SK-N-SH treated with all-trans-retinoic acid at 6 μM for 48 hours (cell line): ENCODE data around the gene TMEM59L.

ENCODE experiments used
- ATAC-seq: fragments of 200-7000 bp; cut with Tn5 transposase; 3 replicates; pipeline ENCODE4 v1.9.1; 2020; ENCODE audit warnings: mild to moderate bottlenecking, moderate library complexity
- ARNTL ChIP-seq: fragments of 450-650 bp; formaldehyde crosslinking; IDR thresholded peaks from 2 replicates; pipeline ENCODE4 v1.5.0; 2020; ENCODE audit warnings: low read depth, mild to moderate bottlenecking, moderate library complexity, borderline replicate concordance
- BACH2 ChIP-seq: fragments of 250-450 bp; sonication (Bioruptor Pico); IDR thresholded peaks from 2 replicates; pipeline ENCODE4 v1.9.0; 2021; ENCODE audit warnings: mild to moderate bottlenecking, borderline replicate concordance
- CSDC2 ChIP-seq: fragments of 250-450 bp; sonication (Bioruptor Pico); IDR thresholded peaks from 2 replicates; pipeline ENCODE4 v1.5.0; 2020; ENCODE audit warnings: mild to moderate bottlenecking, moderate library complexity
- ESRRG ChIP-seq: fragments of 250-450 bp; sonication (Bioruptor Pico); IDR thresholded peaks from 2 replicates; pipeline ENCODE4 v1.6.1; 2021; ENCODE audit warnings: mild to moderate bottlenecking
- GLIS3 ChIP-seq: fragments of 250-450 bp; sonication (Bioruptor Pico); IDR thresholded peaks from 2 replicates; pipeline ENCODE4 v1.5.0; 2020; ENCODE audit warnings: mild to moderate bottlenecking, moderate library complexity
- ISL1 ChIP-seq: fragments of 250-450 bp; sonication (Bioruptor Pico); IDR thresholded peaks from 2 replicates; pipeline ENCODE4 v2.1.2; 2022; ENCODE audit warnings: mild to moderate bottlenecking, moderate library complexity
- PPARA ChIP-seq: fragments of 250-450 bp; sonication (Bioruptor Pico); IDR thresholded peaks from 2 replicates; pipeline ENCODE4 v1.5.0; 2020; ENCODE audit warnings: mild to moderate bottlenecking, borderline replicate concordance
- RARB ChIP-seq: fragments of 250-450 bp; sonication (Bioruptor Pico); IDR thresholded peaks from 2 replicates; pipeline ENCODE4 v1.8.0; 2021; ENCODE audit warnings: mild to moderate bottlenecking, moderate library complexity
- SNAI2 ChIP-seq: fragments of 250-450 bp; sonication (Bioruptor Pico); IDR thresholded peaks from 2 replicates; pipeline ENCODE4 v1.5.0; 2020; ENCODE audit warnings: mild to moderate bottlenecking, moderate library complexity
- TOX ChIP-seq: fragments of 250-450 bp; sonication (Bioruptor Pico); IDR thresholded peaks from 2 replicates; pipeline ENCODE4 v1.8.0; 2021; ENCODE audit warnings: mild to moderate bottlenecking, moderate library complexity, borderline replicate concordance
- ZFP3 ChIP-seq: fragments of 250-450 bp; sonication (Bioruptor Pico); IDR thresholded peaks from 2 replicates; pipeline ENCODE4 v1.5.0; 2020; ENCODE audit warnings: mild to moderate bottlenecking, moderate library complexity
- ZFP30 ChIP-seq: fragments of 450-650 bp; formaldehyde crosslinking; IDR thresholded peaks from 2 replicates; pipeline ENCODE4 v1.5.0; 2022; ENCODE audit warnings: mild to moderate bottlenecking, moderate library complexity
- ZNF565 ChIP-seq: fragments of 450-650 bp; formaldehyde crosslinking; conservative IDR thresholded peaks from 2 replicates; pipeline ENCODE4 v1.5.0; 2020; ENCODE audit warnings: low read depth, mild to moderate bottlenecking, moderate library complexity
- ZNF70 ChIP-seq: fragments of 450-650 bp; formaldehyde crosslinking; IDR thresholded peaks from 2 replicates; pipeline ENCODE4 v1.5.0; 2020; ENCODE audit warnings: mild to moderate bottlenecking, moderate library complexity
- ZNF8 ChIP-seq: fragments of 450-650 bp; formaldehyde crosslinking; IDR thresholded peaks from 2 replicates; pipeline ENCODE4 v1.5.0; 2020; ENCODE audit warnings: mild to moderate bottlenecking, moderate library complexity
- TF ChIP-seq, protein P1 (sequence below): fragments of 250-450 bp; sonication (Bioruptor Pico); IDR thresholded peaks from 2 replicates; pipeline ENCODE4 v1.8.0; 2020; ENCODE audit warnings: mild to moderate bottlenecking, moderate library complexity, borderline replicate concordance
- TF ChIP-seq, protein P2 (sequence below): fragments of 250-450 bp; sonication (Bioruptor Pico); IDR thresholded peaks from 2 replicates; pipeline ENCODE4 v1.8.0; 2021; ENCODE audit warnings: low read depth, mild to moderate bottlenecking, moderate library complexity, borderline replicate concordance
- TF ChIP-seq, protein P3 (sequence below): fragments of 250-450 bp; sonication (Bioruptor Pico); IDR thresholded peaks from 2 replicates; pipeline ENCODE4 v1.5.1; 2021; ENCODE audit warnings: mild to moderate bottlenecking, moderate library complexity
- TF ChIP-seq, protein P4 (sequence below): fragments of 250-450 bp; sonication (Bioruptor Pico); IDR thresholded peaks from 2 replicates; pipeline ENCODE4 v1.5.0; 2020; ENCODE audit warnings: mild to moderate bottlenecking, moderate library complexity
- TF ChIP-seq, protein P5 (sequence below): fragments of 250-450 bp; sonication (Bioruptor Pico); IDR thresholded peaks from 2 replicates; pipeline ENCODE4 v1.5.1; 2020; ENCODE audit warnings: low read depth, mild to moderate bottlenecking, moderate library complexity

The TMEM59L gene

DNA sequence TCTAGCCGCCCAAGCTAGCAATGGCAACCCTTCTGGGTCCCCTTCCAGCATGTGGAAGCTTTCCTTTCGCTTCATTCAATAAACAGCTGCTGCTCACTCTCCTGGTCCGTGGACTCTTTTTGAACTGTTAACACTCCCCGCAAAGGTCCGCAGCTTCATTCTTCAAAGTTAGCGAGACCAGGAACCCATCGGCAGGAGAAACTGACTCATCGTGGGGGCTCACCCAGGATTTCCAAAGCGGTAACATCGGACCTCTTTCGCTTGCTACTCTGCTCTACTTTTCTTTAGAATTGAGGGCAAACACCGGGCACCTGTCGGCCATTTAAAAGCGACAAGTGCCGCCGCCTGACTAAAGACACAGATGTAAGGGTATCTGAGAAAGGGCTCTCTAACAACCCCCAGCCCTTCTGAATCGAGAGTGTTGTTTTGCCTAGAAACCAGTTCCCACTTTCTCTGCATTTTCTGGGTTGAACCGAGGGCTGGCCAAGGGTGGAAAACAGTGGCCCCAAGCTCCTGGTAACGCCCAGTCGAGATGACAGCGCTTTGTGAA is 35.2 kb upstream of the TMEM59L start:
- TF ChIP-seq ZFP3 (CRISPR knock-in tag): no peak
- TF ChIP-seq PPARA (CRISPR knock-in tag): no peak
- TF ChIP-seq, protein P1, sequence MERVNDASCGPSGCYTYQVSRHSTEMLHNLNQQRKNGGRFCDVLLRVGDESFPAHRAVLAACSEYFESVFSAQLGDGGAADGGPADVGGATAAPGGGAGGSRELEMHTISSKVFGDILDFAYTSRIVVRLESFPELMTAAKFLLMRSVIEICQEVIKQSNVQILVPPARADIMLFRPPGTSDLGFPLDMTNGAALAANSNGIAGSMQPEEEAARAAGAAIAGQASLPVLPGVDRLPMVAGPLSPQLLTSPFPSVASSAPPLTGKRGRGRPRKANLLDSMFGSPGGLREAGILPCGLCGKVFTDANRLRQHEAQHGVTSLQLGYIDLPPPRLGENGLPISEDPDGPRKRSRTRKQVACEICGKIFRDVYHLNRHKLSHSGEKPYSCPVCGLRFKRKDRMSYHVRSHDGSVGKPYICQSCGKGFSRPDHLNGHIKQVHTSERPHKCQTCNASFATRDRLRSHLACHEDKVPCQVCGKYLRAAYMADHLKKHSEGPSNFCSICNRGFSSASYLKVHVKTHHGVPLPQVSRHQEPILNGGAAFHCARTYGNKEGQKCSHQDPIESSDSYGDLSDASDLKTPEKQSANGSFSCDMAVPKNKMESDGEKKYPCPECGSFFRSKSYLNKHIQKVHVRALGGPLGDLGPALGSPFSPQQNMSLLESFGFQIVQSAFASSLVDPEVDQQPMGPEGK (CRISPR knock-in tag): no peak
- no peak for TF ChIP-seq ZNF8 (CRISPR knock-in tag)
- no peak for TF ChIP-seq GLIS3
- TF ChIP-seq TOX: no peak
- TF ChIP-seq, protein P2, sequence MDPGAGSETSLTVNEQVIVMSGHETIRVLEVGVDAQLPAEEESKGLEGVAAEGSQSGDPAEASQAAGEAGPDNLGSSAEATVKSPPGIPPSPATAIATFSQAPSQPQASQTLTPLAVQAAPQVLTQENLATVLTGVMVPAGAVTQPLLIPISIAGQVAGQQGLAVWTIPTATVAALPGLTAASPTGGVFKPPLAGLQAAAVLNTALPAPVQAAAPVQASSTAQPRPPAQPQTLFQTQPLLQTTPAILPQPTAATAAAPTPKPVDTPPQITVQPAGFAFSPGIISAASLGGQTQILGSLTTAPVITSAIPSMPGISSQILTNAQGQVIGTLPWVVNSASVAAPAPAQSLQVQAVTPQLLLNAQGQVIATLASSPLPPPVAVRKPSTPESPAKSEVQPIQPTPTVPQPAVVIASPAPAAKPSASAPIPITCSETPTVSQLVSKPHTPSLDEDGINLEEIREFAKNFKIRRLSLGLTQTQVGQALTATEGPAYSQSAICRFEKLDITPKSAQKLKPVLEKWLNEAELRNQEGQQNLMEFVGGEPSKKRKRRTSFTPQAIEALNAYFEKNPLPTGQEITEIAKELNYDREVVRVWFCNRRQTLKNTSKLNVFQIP: no peak
- no peak for TF ChIP-seq ZFP30
- TF ChIP-seq CSDC2 (CRISPR knock-in tag): no peak
- TF ChIP-seq, all 23 proteins: peak for 0
- ATAC-seq: no peak

DNA sequence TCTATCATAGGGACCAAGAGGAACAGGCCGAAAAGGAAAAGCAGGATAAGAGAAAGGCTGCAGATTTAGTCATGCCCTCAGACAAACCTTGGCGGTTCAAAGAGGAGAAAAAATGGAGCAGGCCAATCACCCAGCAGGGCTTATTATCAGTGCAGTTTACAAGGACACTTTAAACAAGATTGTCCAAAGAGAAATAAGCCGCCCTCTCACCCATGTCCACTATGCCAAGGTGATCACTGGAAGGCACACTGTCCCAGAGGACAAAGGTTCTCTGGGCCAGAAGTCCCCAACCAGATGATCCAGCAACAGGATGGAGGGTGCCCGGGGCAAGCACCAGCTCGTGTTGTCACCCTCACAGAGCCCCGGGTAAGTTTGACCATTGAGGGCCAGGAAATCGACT is 32.4 kb upstream of the TMEM59L start:
- ATAC-seq: no peak
- TF ChIP-seq ZNF70: no peak

DNA sequence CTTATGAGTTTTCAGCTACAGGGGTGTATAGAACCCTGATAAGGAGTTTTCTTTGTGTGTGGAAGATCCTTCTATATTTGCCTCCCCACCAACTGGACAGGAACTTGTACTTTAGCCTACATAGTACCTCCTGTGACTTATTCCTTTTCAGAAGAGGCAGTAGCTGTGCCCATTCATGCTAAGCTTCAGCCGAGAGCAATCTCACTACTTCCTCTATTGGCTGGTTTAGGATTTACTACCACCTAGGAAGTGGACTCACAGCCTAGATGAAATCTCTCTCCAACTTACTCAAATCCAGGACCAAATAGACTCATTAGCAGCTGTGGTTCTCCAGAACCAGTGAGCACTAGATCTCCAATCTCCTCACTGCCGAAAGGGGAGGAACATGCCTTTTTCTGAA is 26.4 kb upstream of the TMEM59L start:
- ATAC-seq: no peak
- no peak for TF ChIP-seq ESRRG (CRISPR knock-in tag)
- TF ChIP-seq GLIS3: no peak
- TF ChIP-seq, protein P3, sequence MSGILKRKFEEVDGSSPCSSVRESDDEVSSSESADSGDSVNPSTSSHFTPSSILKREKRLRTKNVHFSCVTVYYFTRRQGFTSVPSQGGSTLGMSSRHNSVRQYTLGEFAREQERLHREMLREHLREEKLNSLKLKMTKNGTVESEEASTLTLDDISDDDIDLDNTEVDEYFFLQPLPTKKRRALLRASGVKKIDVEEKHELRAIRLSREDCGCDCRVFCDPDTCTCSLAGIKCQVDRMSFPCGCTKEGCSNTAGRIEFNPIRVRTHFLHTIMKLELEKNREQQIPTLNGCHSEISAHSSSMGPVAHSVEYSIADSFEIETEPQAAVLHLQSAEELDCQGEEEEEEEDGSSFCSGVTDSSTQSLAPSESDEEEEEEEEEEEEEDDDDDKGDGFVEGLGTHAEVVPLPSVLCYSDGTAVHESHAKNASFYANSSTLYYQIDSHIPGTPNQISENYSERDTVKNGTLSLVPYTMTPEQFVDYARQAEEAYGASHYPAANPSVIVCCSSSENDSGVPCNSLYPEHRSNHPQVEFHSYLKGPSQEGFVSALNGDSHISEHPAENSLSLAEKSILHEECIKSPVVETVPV (CRISPR knock-in tag): no peak
- TF ChIP-seq, protein P1 (CRISPR knock-in tag): no peak
- no peak for TF ChIP-seq SNAI2 (CRISPR knock-in tag)
- no peak for TF ChIP-seq ARNTL (CRISPR knock-in tag)
- TF ChIP-seq ZFP3 (CRISPR knock-in tag): no peak
- no peak for TF ChIP-seq ZNF565
- no peak for TF ChIP-seq ZNF70
- TF ChIP-seq CSDC2 (CRISPR knock-in tag): no peak
- no peak for TF ChIP-seq BACH2 (CRISPR knock-in tag)
- TF ChIP-seq PPARA (CRISPR knock-in tag): no peak
- TF ChIP-seq, protein P4, sequence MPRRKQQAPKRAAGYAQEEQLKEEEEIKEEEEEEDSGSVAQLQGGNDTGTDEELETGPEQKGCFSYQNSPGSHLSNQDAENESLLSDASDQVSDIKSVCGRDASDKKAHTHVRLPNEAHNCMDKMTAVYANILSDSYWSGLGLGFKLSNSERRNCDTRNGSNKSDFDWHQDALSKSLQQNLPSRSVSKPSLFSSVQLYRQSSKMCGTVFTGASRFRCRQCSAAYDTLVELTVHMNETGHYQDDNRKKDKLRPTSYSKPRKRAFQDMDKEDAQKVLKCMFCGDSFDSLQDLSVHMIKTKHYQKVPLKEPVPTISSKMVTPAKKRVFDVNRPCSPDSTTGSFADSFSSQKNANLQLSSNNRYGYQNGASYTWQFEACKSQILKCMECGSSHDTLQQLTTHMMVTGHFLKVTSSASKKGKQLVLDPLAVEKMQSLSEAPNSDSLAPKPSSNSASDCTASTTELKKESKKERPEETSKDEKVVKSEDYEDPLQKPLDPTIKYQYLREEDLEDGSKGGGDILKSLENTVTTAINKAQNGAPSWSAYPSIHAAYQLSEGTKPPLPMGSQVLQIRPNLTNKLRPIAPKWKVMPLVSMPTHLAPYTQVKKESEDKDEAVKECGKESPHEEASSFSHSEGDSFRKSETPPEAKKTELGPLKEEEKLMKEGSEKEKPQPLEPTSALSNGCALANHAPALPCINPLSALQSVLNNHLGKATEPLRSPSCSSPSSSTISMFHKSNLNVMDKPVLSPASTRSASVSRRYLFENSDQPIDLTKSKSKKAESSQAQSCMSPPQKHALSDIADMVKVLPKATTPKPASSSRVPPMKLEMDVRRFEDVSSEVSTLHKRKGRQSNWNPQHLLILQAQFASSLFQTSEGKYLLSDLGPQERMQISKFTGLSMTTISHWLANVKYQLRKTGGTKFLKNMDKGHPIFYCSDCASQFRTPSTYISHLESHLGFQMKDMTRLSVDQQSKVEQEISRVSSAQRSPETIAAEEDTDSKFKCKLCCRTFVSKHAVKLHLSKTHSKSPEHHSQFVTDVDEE (CRISPR knock-in tag): no peak
- no peak for TF ChIP-seq RARB (CRISPR knock-in tag)
- TF ChIP-seq ISL1 (CRISPR knock-in tag): no peak
- TF ChIP-seq, protein P5, sequence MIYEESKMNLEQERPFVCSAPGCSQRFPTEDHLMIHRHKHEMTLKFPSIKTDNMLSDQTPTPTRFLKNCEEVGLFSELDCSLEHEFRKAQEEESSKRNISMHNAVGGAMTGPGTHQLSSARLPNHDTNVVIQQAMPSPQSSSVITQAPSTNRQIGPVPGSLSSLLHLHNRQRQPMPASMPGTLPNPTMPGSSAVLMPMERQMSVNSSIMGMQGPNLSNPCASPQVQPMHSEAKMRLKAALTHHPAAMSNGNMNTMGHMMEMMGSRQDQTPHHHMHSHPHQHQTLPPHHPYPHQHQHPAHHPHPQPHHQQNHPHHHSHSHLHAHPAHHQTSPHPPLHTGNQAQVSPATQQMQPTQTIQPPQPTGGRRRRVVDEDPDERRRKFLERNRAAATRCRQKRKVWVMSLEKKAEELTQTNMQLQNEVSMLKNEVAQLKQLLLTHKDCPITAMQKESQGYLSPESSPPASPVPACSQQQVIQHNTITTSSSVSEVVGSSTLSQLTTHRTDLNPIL (CRISPR knock-in tag): no peak
